Measurements from ENCODE around the gene THAP2. TPM values are rescaled to one million over a fixed set of nuclear protein-coding genes. Genes with fewer than 3 reads are reported as not detected.

THAP2 gene
- total RNA-seq = 2.2 and 4.0 TPM in 2 replicates

GRCh38 chr12:71663561-71664410 is at the start of gene THAP2, which contains the start of gene ZFC3H1:
TSS of gene THAP2 (plus strand) at chr12:71664301. CDS start at chr12:71664510, 209 bp downstream.
TSS of gene ZFC3H1 (minus strand) at chr12:71663848. CDS start at chr12:71663610, 238 bp downstream.

GRCh38 chr12:71685914-71686657 is 22.0 kb downstream of the THAP2 start, which contains the start of gene TMEM19:
TSS of gene TMEM19 (plus strand) at chr12:71686082. CDS start at chr12:71686681, 599 bp downstream.

Other genes with a start within 250 kb of the THAP2 start
- gene LGR5, start 224.5 kb upstream of the THAP2 start, total RNA-seq = not detected in 2 replicates
- 13.0 and 17.3 TPM in 2 replicates for gene ZFC3H1, start 453 bp upstream of the THAP2 start, total RNA-seq
- 40.9 and 46.1 TPM in 2 replicates for gene TMEM19, start 21.8 kb downstream of the THAP2 start, total RNA-seq
- 12.2 and 22.9 TPM in 2 replicates for gene RAB21, start 90.6 kb downstream of the THAP2 start, total RNA-seq
- gene TBC1D15, start 175.5 kb downstream of the THAP2 start, total RNA-seq = 46.5 and 58.4 TPM in 2 replicates